Neural progenitor cell (in vitro differentiated cells): Measurements from ENCODE around the gene SYNM.

ENCODE experiments used
- EZH2 ChIP-seq: fragments of 200-600 bp; sonication (generic); IDR thresholded peaks from 2 replicates; pipeline ENCODE4 v1.6.1; 2017; ENCODE audit warnings: antibody characterized with exemption, mild to moderate bottlenecking, moderate library complexity
- EZH2phosphoT487 ChIP-seq: fragments of 200-600 bp; sonication (generic); IDR thresholded peaks from 2 replicates; pipeline ENCODE4 v1.6.1; 2017; ENCODE audit warnings: antibody characterized with exemption

- TF ChIP-seq EZH2phosphoT487 (no peak), EZH2 (no peak)
Measured at GRCh38 chr15:99167201-99167600, 62.3 kb downstream of the SYNM start.
